Liver (tissue), 9 donors: ENCODE results near the gene HHAT. TPM values are rescaled to one million over a fixed set of nuclear protein-coding genes. Genes with fewer than 3 reads are reported as not detected.

Experiments
- DNase-seq: peaks from one replicate; pipeline ENCODE4 v3.0.0-alpha.2; 2017; ENCODE audit warnings: low spot score
- H3K27ac ChIP-seq, 2 donors: one replicate each; pipeline ENCODE4 v1.7.0; 2013; ENCODE audit warnings: inconsistent platforms in 2 of 2, low read length in 2 of 2, control low read depth in 1 of 2, low read depth in 1 of 2, mild to moderate bottlenecking in 1 of 2
- H3K27me3 ChIP-seq, 4 donors: one replicate each; pipeline versions ENCODE4 v1.6.1 to v1.7.0; 2013; ENCODE audit warnings: low read length in 3 of 4, inconsistent platforms in 1 of 4, mild to moderate bottlenecking in 1 of 4, moderate library complexity in 1 of 4; ENCODE audit not compliant: control insufficient read depth in 4 of 4, insufficient read depth in 4 of 4
- H3K36me3 ChIP-seq, 4 donors: one replicate each; pipeline versions ENCODE4 v1.6.1 to v1.7.0; 2013; ENCODE audit warnings: low read length in 3 of 4, mild to moderate bottlenecking in 3 of 4, low read depth in 1 of 4, moderate library complexity in 1 of 4; ENCODE audit not compliant: control insufficient read depth in 4 of 4, insufficient read depth in 3 of 4
- H3K4me1 ChIP-seq, 4 donors: one replicate each; pipeline versions ENCODE4 v1.6.1 to v1.7.0; 2013; ENCODE audit warnings: low read length in 3 of 4, mild to moderate bottlenecking in 3 of 4, moderate library complexity in 1 of 4; ENCODE audit not compliant: control insufficient read depth in 4 of 4, insufficient read depth in 4 of 4
- H3K4me3 ChIP-seq, 3 donors: one replicate each; pipeline versions ENCODE4 v1.6.1 to v1.7.0; 2013; ENCODE audit warnings: low read length in 3 of 3, control low read depth in 1 of 3, low read depth in 1 of 3, mild to moderate bottlenecking in 1 of 3
- H3K9ac ChIP-seq, 2 donors: one replicate each; pipeline ENCODE4 v1.7.0; 2013; ENCODE audit warnings: low read length in 2 of 2, mild to moderate bottlenecking in 2 of 2, moderate library complexity in 2 of 2, control low read depth in 1 of 2, low read depth in 1 of 2
- H3K9me3 ChIP-seq, 4 donors: one replicate each; pipeline versions ENCODE4 v1.6.1 to v1.7.0; 2013; ENCODE audit warnings: low read length in 3 of 4; ENCODE audit not compliant: control insufficient read depth in 4 of 4
- EGR1 ChIP-seq, 2 donors: IDR thresholded peaks; 2 replicates each; pipeline ENCODE4 v1.6.1; 2016 to 2018; ENCODE audit warnings: antibody characterized with exemption in 2 of 2, low read depth in 2 of 2
- FOXA1 ChIP-seq: IDR thresholded peaks from 2 replicates; pipeline ENCODE4 v1.6.1; 2016; ENCODE audit warnings: antibody characterized with exemption
- FOXA2 ChIP-seq: IDR thresholded peaks from 2 replicates; pipeline ENCODE4 v1.6.1; 2016; ENCODE audit warnings: antibody characterized with exemption
- HNF4G ChIP-seq: IDR thresholded peaks from 2 replicates; pipeline ENCODE4 v1.6.1; 2016; ENCODE audit warnings: antibody characterized with exemption
- JUND ChIP-seq, 2 donors: IDR thresholded peaks; 2 replicates each; pipeline ENCODE4 v1.6.1; 2016; ENCODE audit warnings: antibody characterized with exemption in 2 of 2
- NR2F2 ChIP-seq: IDR thresholded peaks from 2 replicates; pipeline ENCODE4 v1.6.1; 2016; ENCODE audit warnings: antibody characterized with exemption
- SP1 ChIP-seq: IDR thresholded peaks from 2 replicates; pipeline ENCODE4 v1.6.1; 2018; ENCODE audit warnings: antibody characterized with exemption, mild to moderate bottlenecking
- WGBS: extraction: QIAGEN DNeasy Blood & Tissue Kit; methylation state at CpG from one replicate; pipeline ENCODE4 v1.1.7; 2013; 5-methylcytosine and 5-hydroxymethylcytosine counted together
- polyA plus RNA-seq, 2 donors: library from polyadenylated mRNA; stranded (reverse) in 1 of 2; unstranded in 1 of 2; fragments of 200-250 nt in 1 of 2; fragments of >200 nt in 1 of 2; fragmentation: Nextera tagmentation in 1 of 2; extraction: Ambion mirVana in 1 of 2; gene quantifications; one replicate each; pipeline versions ENCODE4 v1.2.1 to v1.2.3, GENCODE V29; 2013 to 2015
- total RNA-seq, 2 donors: library from RNA; depleted of rRNA; stranded (reverse); fragments of >200 nt; gene quantifications; one replicate each; pipeline ENCODE4 v1.2.3, GENCODE V29; 2014
- TF ChIP-seq, protein P1 (sequence below): IDR thresholded peaks from 2 replicates; pipeline ENCODE4 v1.6.1; 2016; ENCODE audit warnings: antibody characterized with exemption
- TF ChIP-seq, protein P2 (sequence below): fragments of 150-350 bp; IDR thresholded peaks from 2 replicates; pipeline ENCODE4 v1.5.1; 2017; ENCODE audit warnings: improper control_type of control experiment, low read depth, low read length; ENCODE audit not compliant: missing input control
- TF ChIP-seq, protein P3 (sequence below): IDR thresholded peaks from 2 replicates; pipeline ENCODE4 v1.6.1; 2016; ENCODE audit warnings: antibody characterized with exemption, mild to moderate bottlenecking
- TF ChIP-seq, protein P4 (sequence below): IDR thresholded peaks from 2 replicates; pipeline ENCODE4 v1.6.1; 2016; ENCODE audit warnings: antibody characterized with exemption
- donor health status: healthy.
- donor health status: healthy.
- donor health status: healthy.
- donor health status: healthy.
- donor health status: healthy.

HHAT gene
- total and polyA plus RNA-seq, 4 donors = 1.3 to 2.2 (median 1.6) TPM

DNA sequence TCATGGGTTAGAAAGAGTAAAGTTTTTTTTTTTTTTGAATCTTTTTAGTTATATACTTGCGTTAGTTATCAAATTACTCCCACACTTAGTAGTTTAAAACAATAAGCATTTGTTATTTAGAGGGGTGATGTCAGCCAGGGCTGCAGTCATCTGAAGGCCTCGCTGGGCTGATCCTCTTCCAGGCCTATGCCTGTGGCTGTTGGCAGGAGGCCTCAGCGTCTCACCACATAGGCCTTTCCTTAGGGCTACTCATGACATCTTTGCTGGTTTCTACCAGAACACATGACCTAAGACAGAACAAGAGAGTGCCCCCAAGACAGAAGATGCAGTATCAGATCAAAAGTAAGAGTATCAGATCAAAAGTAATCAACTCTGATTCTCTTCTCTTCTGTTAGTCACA lies 167.4 kb downstream of the HHAT start:
- H3K9ac ChIP-seq = no peak overlapping the region
- 93% methylated on average over 3 of the region's 3 CpGs for WGBS
- no peaks in the 10 kb centered on the region for H3K27me3 ChIP-seq
- TF ChIP-seq, protein P1, sequence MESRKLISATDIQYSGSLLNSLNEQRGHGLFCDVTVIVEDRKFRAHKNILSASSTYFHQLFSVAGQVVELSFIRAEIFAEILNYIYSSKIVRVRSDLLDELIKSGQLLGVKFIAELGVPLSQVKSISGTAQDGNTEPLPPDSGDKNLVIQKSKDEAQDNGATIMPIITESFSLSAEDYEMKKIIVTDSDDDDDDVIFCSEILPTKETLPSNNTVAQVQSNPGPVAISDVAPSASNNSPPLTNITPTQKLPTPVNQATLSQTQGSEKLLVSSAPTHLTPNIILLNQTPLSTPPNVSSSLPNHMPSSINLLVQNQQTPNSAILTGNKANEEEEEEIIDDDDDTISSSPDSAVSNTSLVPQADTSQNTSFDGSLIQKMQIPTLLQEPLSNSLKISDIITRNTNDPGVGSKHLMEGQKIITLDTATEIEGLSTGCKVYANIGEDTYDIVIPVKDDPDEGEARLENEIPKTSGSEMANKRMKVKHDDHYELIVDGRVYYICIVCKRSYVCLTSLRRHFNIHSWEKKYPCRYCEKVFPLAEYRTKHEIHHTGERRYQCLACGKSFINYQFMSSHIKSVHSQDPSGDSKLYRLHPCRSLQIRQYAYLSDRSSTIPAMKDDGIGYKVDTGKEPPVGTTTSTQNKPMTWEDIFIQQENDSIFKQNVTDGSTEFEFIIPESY = no peak
- H3K27ac ChIP-seq = no peak overlapping the region
- H3K9me3 ChIP-seq = no peaks in the 10 kb centered on the region
- no peak overlapping the region for H3K4me3 ChIP-seq
- no peak for DNase-seq
- no peaks in the 10 kb centered on the region for H3K36me3 ChIP-seq
- H3K4me1 ChIP-seq = no peaks in the 10 kb centered on the region

DNA sequence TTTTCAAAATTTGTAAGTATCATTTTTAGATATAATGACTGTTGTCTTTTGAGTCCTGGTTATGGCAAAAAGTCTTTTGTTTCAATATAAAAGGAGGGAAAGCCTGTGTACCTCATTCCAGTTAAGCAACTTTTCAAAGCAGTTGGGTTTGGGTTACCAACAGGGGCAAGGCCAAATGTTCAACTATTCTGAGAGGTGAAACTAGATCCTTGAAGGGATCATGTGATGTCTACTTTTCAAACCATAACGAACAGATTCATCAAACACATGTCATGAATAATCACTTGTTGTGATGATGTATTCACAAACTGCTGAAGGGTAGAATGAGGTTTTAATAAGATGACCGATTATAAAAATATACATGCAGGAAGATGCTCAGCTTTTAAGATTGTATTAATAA lies 171.3 kb downstream of the HHAT start:
- DNase-seq = no peak
- no peaks in the 10 kb centered on the region for H3K9me3 ChIP-seq
- no peak overlapping the region for H3K9ac ChIP-seq
- TF ChIP-seq FOXA2 (no peak), HNF4G (no peak)
- H3K27ac ChIP-seq = no peak overlapping the region
- H3K27me3 ChIP-seq = no peaks in the 10 kb centered on the region
- no peaks in the 10 kb centered on the region for H3K36me3 ChIP-seq
- no peak overlapping the region for H3K4me3 ChIP-seq
- WGBS = 87% methylated on average over 2 of the region's 2 CpGs
- no peaks in the 10 kb centered on the region for H3K4me1 ChIP-seq

DNA sequence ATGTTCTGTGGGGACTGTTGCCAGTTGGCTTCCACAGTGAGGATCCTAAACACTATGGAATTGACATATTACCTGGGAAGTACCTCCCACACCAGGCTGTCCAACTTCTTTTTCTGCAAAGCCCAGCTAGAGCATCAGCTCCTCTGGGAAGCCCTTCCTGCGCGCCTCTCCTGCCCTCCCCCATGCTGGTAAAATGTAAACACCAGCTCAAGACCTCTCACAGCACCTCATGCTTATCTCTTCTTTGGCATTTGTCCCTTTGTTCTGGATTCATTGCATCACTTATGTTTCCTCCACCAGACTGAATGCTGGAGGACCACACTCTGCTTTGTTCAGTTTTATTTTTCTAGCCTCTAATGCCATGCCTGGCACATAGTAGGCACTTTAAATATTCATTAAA lies 172.1 kb downstream of the HHAT start:
- H3K27ac ChIP-seq = no peak overlapping the region
- DNase-seq = no peak
- H3K36me3 ChIP-seq = no peaks in the 10 kb centered on the region
- no peaks in the 10 kb centered on the region for H3K4me1 ChIP-seq
- 78% methylated on average over 2 of the region's 2 CpGs for WGBS
- H3K9me3 ChIP-seq = no peaks in the 10 kb centered on the region
- no peak for TF ChIP-seq FOXA1
- TF ChIP-seq, protein P1 = no peak
- TF ChIP-seq NR2F2 = no peak
- TF ChIP-seq JUND (IDR thresholded peaks at IDR 0.05) = no peak
- TF ChIP-seq, protein P2, sequence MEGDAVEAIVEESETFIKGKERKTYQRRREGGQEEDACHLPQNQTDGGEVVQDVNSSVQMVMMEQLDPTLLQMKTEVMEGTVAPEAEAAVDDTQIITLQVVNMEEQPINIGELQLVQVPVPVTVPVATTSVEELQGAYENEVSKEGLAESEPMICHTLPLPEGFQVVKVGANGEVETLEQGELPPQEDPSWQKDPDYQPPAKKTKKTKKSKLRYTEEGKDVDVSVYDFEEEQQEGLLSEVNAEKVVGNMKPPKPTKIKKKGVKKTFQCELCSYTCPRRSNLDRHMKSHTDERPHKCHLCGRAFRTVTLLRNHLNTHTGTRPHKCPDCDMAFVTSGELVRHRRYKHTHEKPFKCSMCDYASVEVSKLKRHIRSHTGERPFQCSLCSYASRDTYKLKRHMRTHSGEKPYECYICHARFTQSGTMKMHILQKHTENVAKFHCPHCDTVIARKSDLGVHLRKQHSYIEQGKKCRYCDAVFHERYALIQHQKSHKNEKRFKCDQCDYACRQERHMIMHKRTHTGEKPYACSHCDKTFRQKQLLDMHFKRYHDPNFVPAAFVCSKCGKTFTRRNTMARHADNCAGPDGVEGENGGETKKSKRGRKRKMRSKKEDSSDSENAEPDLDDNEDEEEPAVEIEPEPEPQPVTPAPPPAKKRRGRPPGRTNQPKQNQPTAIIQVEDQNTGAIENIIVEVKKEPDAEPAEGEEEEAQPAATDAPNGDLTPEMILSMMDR = no peak
- TF ChIP-seq HNF4G = no peak
- TF ChIP-seq EGR1 (IDR thresholded peaks at IDR 0.05; ENCODE audit: low read depth in 2 of 2) = no peak
- no peak for TF ChIP-seq FOXA2
- TF ChIP-seq, protein P3, sequence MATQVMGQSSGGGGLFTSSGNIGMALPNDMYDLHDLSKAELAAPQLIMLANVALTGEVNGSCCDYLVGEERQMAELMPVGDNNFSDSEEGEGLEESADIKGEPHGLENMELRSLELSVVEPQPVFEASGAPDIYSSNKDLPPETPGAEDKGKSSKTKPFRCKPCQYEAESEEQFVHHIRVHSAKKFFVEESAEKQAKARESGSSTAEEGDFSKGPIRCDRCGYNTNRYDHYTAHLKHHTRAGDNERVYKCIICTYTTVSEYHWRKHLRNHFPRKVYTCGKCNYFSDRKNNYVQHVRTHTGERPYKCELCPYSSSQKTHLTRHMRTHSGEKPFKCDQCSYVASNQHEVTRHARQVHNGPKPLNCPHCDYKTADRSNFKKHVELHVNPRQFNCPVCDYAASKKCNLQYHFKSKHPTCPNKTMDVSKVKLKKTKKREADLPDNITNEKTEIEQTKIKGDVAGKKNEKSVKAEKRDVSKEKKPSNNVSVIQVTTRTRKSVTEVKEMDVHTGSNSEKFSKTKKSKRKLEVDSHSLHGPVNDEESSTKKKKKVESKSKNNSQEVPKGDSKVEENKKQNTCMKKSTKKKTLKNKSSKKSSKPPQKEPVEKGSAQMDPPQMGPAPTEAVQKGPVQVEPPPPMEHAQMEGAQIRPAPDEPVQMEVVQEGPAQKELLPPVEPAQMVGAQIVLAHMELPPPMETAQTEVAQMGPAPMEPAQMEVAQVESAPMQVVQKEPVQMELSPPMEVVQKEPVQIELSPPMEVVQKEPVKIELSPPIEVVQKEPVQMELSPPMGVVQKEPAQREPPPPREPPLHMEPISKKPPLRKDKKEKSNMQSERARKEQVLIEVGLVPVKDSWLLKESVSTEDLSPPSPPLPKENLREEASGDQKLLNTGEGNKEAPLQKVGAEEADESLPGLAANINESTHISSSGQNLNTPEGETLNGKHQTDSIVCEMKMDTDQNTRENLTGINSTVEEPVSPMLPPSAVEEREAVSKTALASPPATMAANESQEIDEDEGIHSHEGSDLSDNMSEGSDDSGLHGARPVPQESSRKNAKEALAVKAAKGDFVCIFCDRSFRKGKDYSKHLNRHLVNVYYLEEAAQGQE = no peak
- TF ChIP-seq, protein P4, sequence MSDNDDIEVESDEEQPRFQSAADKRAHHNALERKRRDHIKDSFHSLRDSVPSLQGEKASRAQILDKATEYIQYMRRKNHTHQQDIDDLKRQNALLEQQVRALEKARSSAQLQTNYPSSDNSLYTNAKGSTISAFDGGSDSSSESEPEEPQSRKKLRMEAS = no peak
- no peak for TF ChIP-seq SP1
- no peak overlapping the region for H3K4me3 ChIP-seq
- H3K9ac ChIP-seq = no peak overlapping the region
- H3K27me3 ChIP-seq = no peaks in the 10 kb centered on the region
